NCI-H2227 (cell line): ENCODE results near the gene KCNQ1.
A peak's percentile ranks its signal among the peaks of the same experiment; 100 is the strongest.

Source experiments
- DNase-seq: peaks from one replicate; lab custom pipeline; 2025; ENCODE audit not compliant: unreplicated experiment; lab: John Stamatoyannopoulos, UW

KCNQ1 gene

GRCh38 chr11:2443406-2443805 lies 1.4 kb upstream of the KCNQ1 start:
- DNase-seq: no peak

- DNase-seq: peak; percentile 76
These were observed 657 bp upstream of the KCNQ1 start, which contains the start of gene TRPM5 for GRCh38 chr11:2443881-2444820. TRPM5 (minus strand) TSS chr11:2444514; CDS start chr11:2423036, 21,478 bp downstream.

- DNase-seq: no peak
These were observed 1.1 kb downstream of the KCNQ1 start for GRCh38 chr11:2445746-2446551.

GRCh38 chr11:2446590-2447252 lies 1.9 kb downstream of the KCNQ1 start:
- no peak for DNase-seq

- DNase-seq: no peak
These were observed 2.6 kb downstream of the KCNQ1 start for GRCh38 chr11:2447253-2447950.

- DNase-seq: no peak
These were observed 3.3 kb downstream of the KCNQ1 start for GRCh38 chr11:2447951-2448650.

- DNase-seq: no peak
These were observed 4.1 kb downstream of the KCNQ1 start for GRCh38 chr11:2448661-2449547.

- no peak for DNase-seq
These were observed 4.9 kb downstream of the KCNQ1 start for GRCh38 chr11:2449548-2450320.

- DNase-seq: no peak
These were observed 5.7 kb downstream of the KCNQ1 start for GRCh38 chr11:2450321-2451041.

GRCh38 chr11:2451336-2451735 lies 6.5 kb downstream of the KCNQ1 start:
- DNase-seq: no peak

GRCh38 chr11:2451916-2452315 lies 7.1 kb downstream of the KCNQ1 start:
- DNase-seq: no peak

GRCh38 chr11:2452321-2453012 lies 7.7 kb downstream of the KCNQ1 start:
- no peak for DNase-seq

- no peak for DNase-seq
These were observed 8.6 kb downstream of the KCNQ1 start for GRCh38 chr11:2453436-2453835.

GRCh38 chr11:2458321-2458720 lies 13.5 kb downstream of the KCNQ1 start:
- no peak for DNase-seq

GRCh38 chr11:2459016-2459725 lies 14.4 kb downstream of the KCNQ1 start:
- no peak for DNase-seq

GRCh38 chr11:2459796-2460531 lies 15.2 kb downstream of the KCNQ1 start:
- no peak for DNase-seq
